IPS DF 4.7 (cell line): ENCODE results near the gene RAD17.
"Not testable (repeated sequence)": the region's sequence is repeated elsewhere in the genome, so short reads cannot be mapped to it uniquely, and the experiment has no call there.

Source experiments
- DNase-seq: peaks from one replicate; pipeline ENCODE4 v3.0.0-alpha.2; 2013; ENCODE audit warnings: low spot score; ENCODE audit errors: extremely low read depth

RAD17 gene

GRCh38 chr5:69378376-69378775, 8.8 kb downstream of the RAD17 start:
- DNase-seq = no peak

- no peak for DNase-seq
Measured at GRCh38 chr5:69404659-69405330, 35.2 kb downstream of the RAD17 start.

GRCh38 chr5:69414885-69415583, 45.4 kb downstream of the RAD17 start, which contains the start of gene MARVELD2:
Gene MARVELD2 (plus strand): TSS chr5:69415116. CDS start chr5:69419386, 4,270 bp downstream.
- peak; percentile 49 for DNase-seq

- no peak for DNase-seq
Measured at GRCh38 chr5:69415584-69415958, 46.0 kb downstream of the RAD17 start.

- DNase-seq = no peak
Measured at GRCh38 chr5:69416180-69416579, 46.6 kb downstream of the RAD17 start.

GRCh38 chr5:69416699-69417098, 47.1 kb downstream of the RAD17 start:
- DNase-seq = no peak

- DNase-seq = no peak
Measured at GRCh38 chr5:69418554-69418953, 48.9 kb downstream of the RAD17 start.

- DNase-seq = no peak
Measured at GRCh38 chr5:69431424-69432303, 62.0 kb downstream of the RAD17 start.

- DNase-seq = no peak
Measured at GRCh38 chr5:69432412-69433206, 63.0 kb downstream of the RAD17 start.

- DNase-seq = not testable (repeated sequence)
Measured at GRCh38 chr5:69435276-69435884, 65.8 kb downstream of the RAD17 start.

- no peak for DNase-seq
Measured at GRCh38 chr5:69444127-69444754, 74.6 kb downstream of the RAD17 start.

GRCh38 chr5:69449511-69449910, 79.9 kb downstream of the RAD17 start:
- DNase-seq = no peak

GRCh38 chr5:69450116-69450515, 80.5 kb downstream of the RAD17 start:
- DNase-seq = no peak

- not testable (repeated sequence) for DNase-seq
Measured at GRCh38 chr5:69450527-69450926, 80.9 kb downstream of the RAD17 start.

- no peak for DNase-seq
Measured at GRCh38 chr5:69451941-69452647, 82.5 kb downstream of the RAD17 start.

- not testable (repeated sequence) for DNase-seq
Measured at GRCh38 chr5:69453487-69453886, 83.9 kb downstream of the RAD17 start.

GRCh38 chr5:69454460-69455249, 85.0 kb downstream of the RAD17 start:
- no peak for DNase-seq

GRCh38 chr5:69455428-69455988, 85.9 kb downstream of the RAD17 start:
- DNase-seq = not testable (repeated sequence)
